HG02571 (cell line): Measurements from ENCODE around the gene NUTM2G.
"Not testable (repeated sequence)": the region's sequence is repeated elsewhere in the genome, so short reads cannot be mapped to it uniquely, and the experiment has no call there.

Source experiments
- ATAC-seq: cut with Tn5 transposase; IDR thresholded peaks from one replicate; pipeline ENCODE4 v1.9.1; 2021; ENCODE audit warnings: mild to moderate bottlenecking, moderate library complexity; ENCODE audit not compliant: unreplicated experiment

Gene NUTM2G

DNA sequence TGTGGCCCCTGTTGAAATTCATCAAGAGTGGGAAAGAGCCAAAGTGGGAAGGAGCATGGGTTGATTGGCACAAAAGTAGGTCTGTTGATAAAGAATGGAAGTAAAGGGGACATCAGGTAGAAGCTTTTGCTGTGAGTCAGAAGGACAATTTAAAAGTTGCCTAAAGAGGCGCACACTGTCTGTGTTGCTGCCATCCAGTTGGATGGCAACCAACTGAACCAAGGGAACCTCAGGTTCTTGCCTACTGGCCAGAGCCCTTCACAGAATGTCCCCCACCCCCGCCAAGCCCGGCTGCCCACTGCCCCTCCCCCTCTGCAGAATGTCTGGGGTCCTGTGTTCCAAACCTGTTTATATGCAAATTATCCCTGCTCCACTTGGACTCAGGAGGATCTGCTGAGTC lies at the start of gene NUTM2G:
Gene NUTM2G (plus strand): TSS at position 301 of the 400 bp plus-strand sequence. CDS start 182 bp downstream, outside the sequence.
- not testable (repeated sequence) for ATAC-seq

DNA sequence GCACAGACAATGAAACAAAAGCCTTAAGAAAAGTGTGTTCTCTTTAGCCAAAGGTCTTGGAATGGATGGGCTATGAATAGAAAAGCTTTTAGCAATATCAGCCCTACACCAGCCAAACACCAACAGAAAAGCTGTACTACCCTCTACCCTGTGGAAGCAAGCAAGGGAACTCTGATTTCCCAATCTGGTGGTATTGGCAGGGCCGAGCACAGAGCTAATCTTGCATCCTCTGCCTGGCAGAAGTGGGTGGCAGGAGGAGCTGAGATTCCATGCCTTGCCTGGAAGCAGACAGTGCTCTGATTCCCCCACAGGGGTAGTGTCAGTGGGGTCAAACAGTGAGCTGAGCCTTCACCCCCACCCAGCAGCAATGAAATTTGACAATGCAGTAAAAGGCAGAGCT lies 44.7 kb upstream of the NUTM2G start:
- no peak for ATAC-seq

GRCh38 chr9:96884443-96884842 lies 44.2 kb upstream of the NUTM2G start:
- no peak for ATAC-seq

- ATAC-seq, result no peak
Observed at GRCh38 chr9:96885424-96885823, 43.2 kb upstream of the NUTM2G start.

GRCh38 chr9:96888591-96888990 lies 40.1 kb upstream of the NUTM2G start:
- ATAC-seq, result no peak

DNA sequence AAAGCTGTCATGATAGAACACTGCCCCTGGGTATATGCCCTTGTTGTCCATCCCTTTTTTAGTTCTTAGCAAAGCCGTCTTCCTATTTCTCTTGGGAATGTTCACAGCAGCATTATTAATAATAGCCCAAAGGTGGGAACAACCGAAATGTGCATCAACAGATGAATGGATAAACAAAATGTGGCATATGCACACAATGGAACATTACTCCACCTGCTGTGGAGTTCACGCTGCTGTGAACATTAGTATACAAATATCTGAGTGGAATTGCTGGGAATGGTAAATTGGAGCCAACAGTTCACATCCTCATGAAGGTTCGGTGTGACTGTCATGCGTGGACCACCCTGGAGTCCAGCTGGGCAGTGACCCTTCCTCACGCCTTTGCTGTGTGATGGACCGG lies 36.5 kb upstream of the NUTM2G start:
- no peak for ATAC-seq

GRCh38 chr9:96900010-96900409 lies 28.6 kb upstream of the NUTM2G start:
- not testable (repeated sequence) for ATAC-seq

GRCh38 chr9:96904947-96905722 lies 23.5 kb upstream of the NUTM2G start:
- ATAC-seq, result not testable (repeated sequence)

GRCh38 chr9:96908479-96908878 lies 20.2 kb upstream of the NUTM2G start:
- not testable (repeated sequence) for ATAC-seq

DNA sequence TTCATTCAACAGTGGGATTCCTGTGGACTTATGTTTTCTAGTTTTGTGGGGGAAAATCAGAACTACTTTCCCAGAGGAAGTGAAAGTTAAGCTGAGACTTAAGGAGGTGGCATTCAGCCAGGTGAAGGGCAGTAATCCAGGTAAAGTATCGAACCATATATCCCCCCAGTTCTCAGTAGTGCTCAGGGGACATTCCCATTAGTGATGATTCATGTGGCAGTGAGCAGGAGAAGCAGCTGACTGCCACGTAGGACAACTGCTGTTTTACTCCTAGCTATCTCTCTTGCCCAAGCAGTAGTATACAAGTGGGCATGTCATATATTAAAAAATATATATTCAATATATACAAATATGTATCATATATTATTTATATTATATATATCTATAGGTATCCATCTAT lies 13.1 kb upstream of the NUTM2G start:
- ATAC-seq, result not testable (repeated sequence)

DNA sequence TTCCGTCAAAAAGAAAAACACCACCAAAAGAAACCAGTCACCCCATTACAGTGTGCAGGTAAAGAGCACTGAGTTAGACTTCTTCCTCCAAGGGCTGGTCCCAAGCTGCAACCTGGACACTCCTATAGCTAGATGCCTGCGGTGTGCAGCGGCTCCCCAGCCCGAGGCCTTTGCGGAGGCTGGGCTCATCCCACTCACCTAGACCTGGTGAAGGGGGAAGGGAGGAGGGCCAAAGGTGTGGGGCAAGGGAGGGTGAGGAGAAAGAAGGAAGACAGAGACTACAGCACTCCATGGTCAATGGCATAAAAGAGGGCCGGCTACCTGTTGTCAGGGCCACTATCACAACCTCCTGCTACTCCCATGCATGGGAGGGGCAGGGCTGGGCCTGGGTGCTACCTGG lies 12.1 kb upstream of the NUTM2G start:
- ATAC-seq, result not testable (repeated sequence)

DNA sequence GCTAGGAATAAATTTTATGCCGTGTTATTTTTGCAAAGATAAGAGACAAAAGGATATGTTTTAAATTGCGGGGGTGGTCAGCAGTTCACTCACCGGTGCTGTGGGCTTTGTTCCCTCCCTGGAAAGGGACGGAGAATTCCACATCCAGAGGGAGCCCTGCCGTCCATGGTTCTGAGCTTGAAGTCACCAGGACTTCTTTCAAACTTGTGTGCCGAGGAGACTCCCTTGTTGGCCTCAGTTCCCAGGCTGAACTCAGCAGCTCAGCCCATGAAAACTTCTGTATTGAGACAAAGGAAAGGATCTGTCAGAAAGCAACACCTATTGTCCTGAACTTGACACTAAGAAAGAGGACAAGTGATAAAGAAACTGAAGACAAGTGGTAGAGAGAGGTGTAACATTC lies 10.1 kb upstream of the NUTM2G start:
- ATAC-seq, result not testable (repeated sequence)

DNA sequence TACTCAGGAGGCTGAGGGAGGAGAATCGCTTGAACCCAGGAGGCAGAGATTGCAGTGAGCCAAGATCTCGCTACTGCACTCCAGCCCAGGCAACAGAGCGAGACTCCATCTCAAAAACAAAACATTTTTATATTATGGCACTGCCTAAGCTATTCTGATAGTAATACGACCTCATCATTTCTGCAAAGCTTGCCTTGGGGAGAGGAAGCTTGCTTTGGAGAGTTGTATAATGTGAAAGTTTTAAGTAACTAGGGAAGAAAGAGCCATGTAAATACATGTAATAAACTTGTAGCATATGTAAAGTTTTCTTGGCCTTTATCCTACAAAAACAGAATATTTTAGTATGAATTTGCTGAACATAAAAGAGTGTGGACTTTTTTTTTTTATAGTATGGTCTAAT lies 7.8 kb upstream of the NUTM2G start:
- ATAC-seq, result not testable (repeated sequence)

DNA sequence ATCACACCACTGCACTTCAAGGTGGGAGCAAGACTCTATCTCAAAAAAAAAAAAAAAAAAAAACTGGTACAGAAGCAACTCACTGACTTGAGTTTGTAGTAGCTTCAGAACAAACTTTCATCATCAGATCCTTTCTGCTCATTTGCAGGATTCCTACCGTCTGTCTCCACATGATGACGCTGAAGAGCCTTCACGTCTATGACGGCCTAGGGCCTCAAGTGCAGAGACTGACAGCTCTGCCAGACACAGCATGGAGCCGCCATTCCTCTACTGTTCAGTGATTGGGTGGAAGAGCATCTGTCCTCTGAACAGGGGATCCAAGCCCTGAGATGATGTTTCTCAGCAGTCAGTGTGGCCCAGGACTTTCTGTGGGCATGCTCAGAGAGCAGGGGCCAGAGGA lies 3.1 kb upstream of the NUTM2G start:
- ATAC-seq, result not testable (repeated sequence)

DNA sequence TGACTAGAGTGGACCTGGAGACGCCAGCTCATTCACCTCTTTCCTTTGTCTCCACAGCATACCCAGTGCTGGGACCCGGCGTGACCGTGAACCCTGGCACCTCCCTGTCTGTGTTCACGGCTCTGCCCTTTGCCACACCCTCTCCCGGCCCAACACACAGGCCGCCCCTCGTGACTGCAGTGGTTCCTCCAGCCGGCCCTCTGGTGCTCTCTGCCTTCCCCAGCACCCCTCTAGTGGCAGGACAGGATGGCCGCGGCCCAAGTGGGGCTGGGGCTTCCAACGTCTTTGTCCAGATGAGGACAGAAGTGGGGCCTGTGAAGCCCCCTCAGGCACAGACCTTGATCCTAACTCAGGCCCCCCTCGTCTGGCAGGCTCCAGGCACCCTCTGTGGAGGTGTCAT lies 3.0 kb downstream of the NUTM2G start:
- not testable (repeated sequence) for ATAC-seq

GRCh38 chr9:96934097-96934496 lies 5.5 kb downstream of the NUTM2G start:
- not testable (repeated sequence) for ATAC-seq

GRCh38 chr9:96934706-96935105 lies 6.1 kb downstream of the NUTM2G start:
- ATAC-seq, result not testable (repeated sequence)

GRCh38 chr9:96935401-96935800 lies 6.8 kb downstream of the NUTM2G start:
- not testable (repeated sequence) for ATAC-seq

DNA sequence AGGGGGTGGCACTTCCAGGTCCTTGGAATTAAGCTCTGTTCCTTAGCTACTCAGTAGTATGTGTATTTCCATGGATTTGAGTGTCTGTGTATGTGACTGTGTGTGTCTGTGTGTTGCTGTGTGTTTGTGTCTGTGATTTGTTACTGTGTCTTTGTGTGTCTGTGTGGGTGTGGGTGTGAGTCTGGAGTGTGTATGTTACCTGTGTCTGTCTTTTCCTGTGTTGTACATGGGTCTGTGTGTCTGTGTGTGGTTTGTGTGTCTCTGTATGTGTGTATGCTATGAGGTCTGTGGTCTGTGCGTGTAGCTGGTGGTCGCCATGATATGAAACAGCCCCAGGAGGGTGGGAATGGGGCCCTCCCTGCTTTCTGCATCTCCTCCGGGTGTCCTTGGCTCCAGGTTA lies 8.8 kb downstream of the NUTM2G start:
- ATAC-seq, result not testable (repeated sequence)

GRCh38 chr9:96938957-96939665 lies 10.5 kb downstream of the NUTM2G start:
- not testable (repeated sequence) for ATAC-seq

DNA sequence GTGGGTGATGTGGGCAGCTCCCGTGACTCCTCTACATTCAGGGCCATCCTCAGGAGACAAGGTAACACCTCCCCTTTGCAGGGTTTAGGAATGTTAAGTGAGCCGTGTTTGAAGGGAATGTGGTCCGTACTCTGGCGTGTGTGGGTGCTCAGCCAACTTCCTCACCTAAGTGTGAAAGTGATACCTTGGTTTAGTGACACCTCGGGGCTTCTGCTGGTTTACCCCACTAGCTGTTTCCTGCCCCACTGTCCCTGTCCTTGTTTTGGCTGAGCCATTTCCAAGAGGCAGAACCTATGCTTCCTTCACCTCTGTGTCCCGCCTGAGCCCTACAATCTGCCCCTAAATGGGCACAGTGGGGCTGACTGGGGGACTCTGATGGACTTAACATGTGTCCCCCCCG lies 12.3 kb downstream of the NUTM2G start:
- not testable (repeated sequence) for ATAC-seq

- not testable (repeated sequence) for ATAC-seq
Observed at GRCh38 chr9:96941628-96942027, 13.0 kb downstream of the NUTM2G start.
